GM19324 (cell line): ENCODE data around the gene DDX43.
"Not testable (repeated sequence)": the region's sequence is repeated elsewhere in the genome, so short reads cannot be mapped to it uniquely, and the experiment has no call there.

Experiments used
- ATAC-seq: cut with Tn5 transposase; IDR thresholded peaks from one replicate; pipeline ENCODE4 v1.9.1; 2021; ENCODE audit warnings: mild to moderate bottlenecking, moderate library complexity; ENCODE audit not compliant: unreplicated experiment, low FRiP score

Gene DDX43

DNA sequence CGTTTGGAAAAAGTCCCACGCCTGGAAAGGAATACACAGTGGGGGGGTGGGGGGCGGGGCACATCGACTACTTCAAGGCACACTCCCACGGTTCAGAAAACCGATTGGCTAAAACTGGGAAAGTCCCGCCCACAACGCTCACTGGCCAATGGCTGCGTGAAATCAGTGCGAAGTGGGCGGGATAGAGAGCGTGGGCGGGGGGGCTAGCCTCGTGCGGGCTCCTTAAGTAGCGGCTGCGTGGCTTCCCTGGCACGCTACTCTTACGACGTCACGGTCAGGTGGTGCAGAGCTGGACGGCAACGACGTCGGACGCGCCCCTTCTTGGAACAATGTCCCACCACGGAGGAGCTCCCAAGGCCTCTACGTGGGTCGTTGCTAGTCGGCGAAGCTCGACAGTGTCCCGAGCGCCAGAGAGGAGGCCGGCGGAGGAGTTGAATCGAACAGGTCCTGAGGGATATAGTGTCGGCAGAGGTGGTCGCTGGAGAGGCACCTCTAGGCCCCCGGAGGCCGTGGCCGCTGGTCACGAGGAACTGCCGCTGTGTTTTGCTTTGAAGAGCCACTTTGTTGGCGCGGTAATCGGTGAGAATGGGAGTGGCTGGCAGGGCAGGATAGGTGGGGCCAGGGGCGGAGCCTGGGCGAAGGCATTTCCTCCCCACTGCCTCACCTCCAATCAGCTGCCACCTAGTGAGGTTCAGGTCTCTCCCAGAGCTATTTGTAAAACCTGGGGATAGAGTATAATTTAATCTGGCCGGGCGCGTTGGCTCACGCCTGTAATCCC lies at the start of gene DDX43:
TSS of gene DDX43 (plus strand) at position 252 of the 778 bp plus-strand sequence. CDS start at position 330, 78 bp downstream.
- no peak for ATAC-seq

DNA sequence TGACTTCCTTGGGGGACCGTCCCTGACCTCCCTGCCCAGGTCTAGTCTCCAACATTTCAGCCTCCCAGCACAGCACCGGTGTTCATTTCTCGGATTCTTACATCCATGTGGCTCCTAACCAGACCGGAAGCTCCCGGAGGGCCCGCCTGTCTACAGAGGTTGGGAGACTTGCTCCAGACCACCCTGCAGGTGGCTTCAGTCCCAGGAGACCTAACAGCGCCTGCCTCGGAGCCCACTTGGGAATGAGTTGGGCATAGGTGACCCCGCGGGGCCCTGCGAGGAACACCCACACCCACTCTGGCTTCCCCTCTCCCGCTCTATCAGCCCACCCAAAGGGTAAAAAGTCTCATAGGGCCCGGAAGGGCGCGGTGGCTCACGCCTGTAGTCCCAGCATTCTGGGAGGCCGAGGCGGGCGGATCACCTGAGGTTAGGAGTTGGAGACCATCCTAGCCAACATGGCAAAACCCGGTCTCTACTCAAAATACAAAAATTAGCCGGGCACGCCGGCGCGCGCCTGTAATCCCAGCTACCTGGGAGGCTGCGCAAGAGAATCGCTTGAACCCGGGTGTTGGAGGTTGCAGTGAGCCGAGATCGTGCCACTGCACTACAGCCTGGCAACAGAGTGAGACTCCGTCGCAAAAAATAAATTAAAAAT lies 46.0 kb upstream of the DDX43 start:
- no peak for ATAC-seq

DNA sequence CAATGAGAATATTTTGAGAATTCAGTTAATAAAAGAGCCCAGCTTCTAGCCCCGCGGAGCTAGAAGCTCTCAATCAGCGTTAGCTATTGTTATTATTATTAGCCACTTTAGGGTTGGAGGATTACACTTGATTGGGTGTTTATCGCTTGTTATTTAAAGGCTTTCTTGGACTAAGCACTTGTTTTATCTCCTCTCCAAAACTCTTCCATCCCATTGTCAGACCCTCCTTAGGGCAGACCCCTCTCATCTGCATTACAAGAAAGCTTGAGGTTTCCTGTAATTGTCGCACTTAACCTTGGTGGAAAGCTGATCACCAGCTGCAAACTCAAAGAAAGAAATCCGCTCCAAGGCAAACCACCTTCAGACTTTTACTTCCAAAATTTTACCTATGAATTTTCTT lies 45.3 kb upstream of the DDX43 start:
- no peak for ATAC-seq

DNA sequence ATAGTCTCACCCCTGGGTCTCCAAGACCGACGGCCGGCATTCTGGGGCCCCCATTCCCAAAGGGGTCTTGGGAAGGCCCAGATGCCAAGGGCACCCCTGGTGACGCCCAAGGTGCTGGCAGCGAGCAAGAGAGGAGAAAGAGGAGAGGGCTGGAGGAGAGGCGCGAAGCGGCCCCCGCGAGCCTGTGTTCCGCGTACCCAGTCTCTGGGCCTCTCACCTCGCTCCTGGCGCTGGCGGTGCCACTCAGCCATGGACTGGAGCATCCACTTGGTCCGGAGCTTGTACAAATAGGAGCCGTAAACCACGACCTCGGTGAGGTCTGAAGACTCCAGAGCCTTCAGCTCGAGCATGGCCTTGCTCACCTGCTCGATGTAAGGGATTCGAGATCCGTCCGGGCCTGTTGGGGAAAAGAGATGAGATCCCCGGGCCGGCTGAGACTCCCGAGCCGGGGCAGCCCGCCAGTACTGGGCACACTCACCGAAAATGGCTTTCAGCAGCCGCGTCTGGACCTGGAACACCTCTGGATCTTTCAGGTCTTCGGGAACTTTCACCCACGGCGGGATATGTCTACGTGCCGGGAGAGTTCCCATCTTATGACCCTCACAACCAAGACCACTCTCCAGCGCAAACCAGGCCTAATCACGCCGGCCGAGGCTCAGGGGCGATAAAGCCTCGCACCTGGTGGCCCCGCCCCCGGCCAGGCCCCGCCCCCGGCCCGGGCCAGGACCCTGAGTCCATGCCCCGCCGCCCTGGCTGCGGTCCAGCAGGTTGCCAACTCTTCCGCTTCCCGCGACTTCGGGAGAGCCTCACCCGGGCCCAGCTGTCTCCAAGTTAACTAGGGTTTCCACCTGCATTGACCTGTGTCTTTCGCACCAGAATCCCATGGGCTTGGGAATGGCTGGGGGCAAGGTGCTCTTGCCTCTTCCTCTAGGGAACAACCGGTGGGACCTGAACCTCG lies 40.7 kb upstream of the DDX43 start, which contains the start of gene DPPA5:
TSS of gene DPPA5 (minus strand) at position 641 of the 958 bp plus-strand sequence. CDS start at position 590, 51 bp downstream.
- no peak for ATAC-seq

DNA sequence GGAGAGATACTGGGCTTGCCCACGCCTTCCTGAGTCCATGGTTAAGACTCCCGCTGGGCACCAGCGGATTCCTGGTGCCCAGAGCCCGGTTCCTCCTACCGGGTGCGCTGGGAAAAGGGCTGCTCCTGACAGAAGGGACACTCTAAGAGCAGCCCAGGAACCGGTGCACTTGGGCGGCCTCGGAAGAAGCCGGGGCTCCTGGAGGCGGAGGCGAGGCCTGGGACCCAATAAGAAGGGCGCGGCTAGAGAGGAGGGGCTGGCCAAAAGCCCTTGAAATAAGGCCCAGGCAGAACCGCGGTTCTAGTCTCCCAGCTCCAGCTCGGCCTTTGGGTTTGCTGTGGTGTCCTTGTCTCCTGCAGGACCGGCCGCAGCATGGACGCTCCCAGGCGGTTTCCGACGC lies 32.3 kb upstream of the DDX43 start, which contains the start of gene KHDC3L:
TSS of gene KHDC3L (plus strand) at position 301 of the 400 bp plus-strand sequence. CDS start at position 373, 72 bp downstream.
- no peak for ATAC-seq

DNA sequence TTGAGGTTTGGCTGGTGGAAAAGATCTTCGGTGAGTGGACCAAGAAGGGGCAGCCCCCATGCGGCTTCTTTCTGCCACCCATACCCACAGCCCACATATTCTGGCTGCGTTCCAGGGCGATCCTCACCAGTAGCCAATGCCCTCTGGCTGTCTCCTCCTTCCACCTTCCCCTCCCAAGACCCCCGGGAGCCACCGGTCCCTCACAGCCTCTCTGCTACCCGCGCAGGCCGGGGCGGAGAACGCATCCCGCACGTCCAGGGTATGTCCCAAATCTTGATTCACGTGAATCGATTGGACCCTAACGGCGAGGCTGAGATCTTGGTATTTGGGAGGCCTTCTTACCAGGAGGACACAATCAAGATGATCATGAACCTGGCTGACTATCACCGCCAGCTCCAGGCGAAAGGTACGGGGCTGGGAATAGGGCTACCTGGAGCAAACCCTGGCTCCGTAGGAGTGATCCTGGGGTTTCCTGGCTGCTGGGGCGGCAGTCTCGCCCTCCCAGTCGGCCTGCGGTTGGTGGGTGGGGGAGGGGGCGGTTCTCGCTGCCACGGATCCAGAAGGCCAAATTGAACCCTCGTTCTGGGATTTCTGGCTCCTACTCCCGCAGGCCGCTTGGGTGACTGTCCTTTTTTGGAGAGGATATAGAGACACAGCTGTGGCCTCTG lies 31.6 kb upstream of the DDX43 start:
- ATAC-seq: no peak

DNA sequence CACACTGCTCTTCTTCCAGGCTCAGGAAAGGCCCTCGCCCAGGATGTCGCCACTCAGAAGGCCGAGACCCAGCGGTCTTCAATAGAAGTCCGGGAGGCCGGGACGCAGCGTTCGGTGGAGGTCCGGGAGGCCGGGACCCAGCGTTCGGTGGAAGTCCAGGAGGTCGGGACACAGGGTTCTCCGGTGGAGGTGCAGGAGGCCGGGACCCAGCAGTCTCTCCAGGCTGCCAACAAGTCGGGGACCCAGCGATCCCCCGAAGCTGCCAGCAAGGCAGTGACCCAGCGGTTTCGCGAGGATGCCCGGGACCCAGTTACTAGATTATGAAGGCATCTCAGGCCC lies 31.1 kb upstream of the DDX43 start:
- no peak for ATAC-seq

DNA sequence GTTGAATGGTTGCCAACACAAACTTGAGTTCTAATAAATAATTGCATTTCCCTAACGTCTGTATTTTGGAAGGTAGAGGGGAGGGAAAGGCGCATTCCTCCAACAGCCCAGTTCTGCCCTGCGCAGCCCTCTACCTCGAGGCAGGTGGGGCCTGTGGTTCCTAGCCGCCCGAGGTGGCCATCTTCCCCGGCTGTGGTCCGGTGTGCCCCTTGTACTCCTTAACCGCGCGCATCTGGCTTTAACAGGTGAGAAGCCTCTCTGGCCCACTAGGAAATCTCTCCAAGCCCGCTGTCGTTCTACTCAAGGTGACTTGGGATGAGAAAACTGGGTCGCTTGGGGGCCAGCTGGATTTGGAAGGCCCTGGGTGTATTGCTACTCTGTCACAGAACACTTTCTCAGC lies 30.5 kb upstream of the DDX43 start:
- no peak for ATAC-seq

DNA sequence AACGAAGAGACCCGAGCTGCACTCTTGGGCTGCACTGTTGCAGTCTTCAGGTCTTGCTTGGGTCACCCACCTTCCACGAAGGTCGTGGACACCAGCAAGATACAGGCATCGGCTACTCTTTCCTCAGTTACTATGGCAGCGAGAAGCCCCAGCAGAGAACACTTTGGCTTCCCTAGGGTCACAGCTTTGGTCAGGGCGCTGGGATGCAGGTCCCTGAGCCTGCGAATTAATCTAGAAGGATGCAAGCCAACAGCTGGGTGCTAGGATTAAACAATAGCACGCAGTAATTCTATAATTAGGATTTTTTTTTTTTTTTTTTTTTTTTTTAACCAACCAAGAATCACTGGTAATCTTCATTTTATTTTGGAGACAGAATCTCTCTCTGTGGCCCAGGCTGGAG lies 30.1 kb upstream of the DDX43 start:
- no peak for ATAC-seq

DNA sequence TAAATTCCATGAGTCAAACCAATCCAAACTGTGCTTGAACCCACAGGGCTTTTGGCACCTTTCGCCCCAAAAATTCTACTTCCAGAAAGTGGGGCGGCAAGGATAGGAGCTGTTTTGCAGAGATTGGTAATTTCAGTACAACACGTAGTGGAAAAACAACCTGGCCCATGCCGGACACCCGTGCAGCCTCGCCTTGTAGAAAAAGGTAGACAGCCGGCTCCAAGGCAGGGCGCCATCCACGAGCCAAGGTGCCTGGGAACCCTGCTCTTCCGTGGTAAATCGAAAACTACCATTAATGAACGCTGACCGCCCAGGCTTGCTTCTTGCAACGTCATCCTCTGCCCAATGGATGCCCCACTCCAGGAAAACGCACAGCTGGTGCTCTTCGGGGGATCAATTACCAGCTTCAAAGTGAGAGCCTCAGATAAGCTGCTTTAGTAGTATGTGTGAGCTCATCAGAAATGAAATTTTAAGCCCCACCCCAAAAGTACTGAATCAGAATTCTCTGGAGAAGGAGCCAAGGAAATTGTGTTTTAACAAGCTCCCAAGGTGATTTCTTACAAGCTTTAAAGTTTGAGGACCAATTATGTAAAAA lies 26.8 kb upstream of the DDX43 start:
- ATAC-seq: no peak

DNA sequence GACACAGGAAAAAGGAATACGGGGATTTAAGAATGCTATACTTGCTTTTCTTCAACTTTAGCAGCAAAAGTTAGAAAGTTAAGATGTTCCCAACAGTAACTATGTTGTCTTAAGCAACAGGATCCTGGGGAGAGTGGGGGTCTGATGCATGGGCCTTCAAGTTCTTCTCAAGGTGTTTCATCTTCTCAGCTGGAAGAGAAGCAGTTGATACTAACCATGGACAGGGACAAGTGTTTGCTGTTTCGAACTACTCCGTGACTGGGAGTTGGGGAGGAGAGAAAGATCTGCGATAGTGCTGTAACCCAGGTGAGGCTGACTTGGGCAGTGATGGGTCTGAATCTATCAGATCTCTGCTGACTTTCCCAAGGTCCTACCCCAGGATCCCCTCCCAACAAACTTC lies 26.0 kb upstream of the DDX43 start:
- no peak for ATAC-seq

DNA sequence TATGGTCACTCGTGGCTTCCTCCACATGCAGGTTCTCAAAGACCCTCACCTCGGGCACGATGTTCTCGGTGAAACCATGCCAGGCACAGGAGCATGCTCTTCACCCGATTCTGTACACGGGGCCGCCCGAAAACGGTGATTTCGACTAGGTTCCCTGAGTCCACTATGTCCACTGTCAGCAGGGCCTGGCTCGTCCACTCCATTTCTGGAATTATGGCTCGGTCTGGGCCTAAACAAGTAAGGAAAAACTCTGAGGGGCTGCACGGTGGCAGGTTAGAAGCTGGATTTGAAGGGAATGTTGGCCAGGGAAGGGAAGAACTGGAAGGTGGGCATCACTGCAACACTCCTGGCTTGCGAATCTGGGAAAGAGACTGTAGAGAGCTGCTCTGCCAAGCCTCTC lies 25.5 kb upstream of the DDX43 start:
- no peak for ATAC-seq

DNA sequence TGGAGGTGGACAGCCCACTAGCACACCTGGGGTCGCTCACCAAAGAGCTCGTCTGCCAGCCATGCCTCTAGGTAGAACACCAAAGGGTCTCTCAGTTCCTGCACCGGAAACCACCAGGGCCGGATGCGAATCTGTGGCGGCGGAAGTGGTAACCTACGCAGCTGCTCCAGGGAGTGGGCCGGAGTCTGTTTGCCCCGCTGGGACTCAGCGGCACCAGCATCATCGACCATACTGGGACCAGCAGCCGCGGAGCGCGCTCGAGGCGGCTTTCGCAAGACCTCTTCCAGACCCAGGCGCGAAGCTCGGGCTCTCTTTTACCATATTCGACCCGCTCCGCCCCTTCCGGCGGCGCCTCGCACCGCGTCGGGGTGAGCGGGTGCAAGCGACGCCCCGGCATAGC lies 25.1 kb upstream of the DDX43 start, which contains the start of gene OOEP:
TSS of gene OOEP (minus strand) at position 335 of the 400 bp plus-strand sequence. CDS start at position 230, 105 bp downstream.
- no peak for ATAC-seq

DNA sequence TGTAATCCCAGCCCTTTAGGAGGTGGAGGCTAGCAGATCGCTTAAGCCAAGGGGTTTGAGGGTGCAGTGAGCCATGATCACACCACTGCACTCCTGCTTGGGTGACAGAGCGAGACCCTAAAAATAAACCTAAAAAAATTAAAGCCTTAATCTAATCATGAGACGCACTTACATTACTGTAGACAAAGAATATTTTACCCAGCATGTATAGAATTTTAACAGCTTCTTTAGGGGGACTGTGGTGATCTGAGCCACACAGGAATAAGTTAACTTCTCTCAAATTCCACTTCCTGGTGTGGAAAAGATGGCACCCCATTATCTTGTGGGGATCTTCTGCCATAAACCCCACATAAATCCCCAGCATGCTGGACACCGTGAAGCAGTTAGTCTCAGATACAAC lies 22.6 kb upstream of the DDX43 start:
- no peak for ATAC-seq

DNA sequence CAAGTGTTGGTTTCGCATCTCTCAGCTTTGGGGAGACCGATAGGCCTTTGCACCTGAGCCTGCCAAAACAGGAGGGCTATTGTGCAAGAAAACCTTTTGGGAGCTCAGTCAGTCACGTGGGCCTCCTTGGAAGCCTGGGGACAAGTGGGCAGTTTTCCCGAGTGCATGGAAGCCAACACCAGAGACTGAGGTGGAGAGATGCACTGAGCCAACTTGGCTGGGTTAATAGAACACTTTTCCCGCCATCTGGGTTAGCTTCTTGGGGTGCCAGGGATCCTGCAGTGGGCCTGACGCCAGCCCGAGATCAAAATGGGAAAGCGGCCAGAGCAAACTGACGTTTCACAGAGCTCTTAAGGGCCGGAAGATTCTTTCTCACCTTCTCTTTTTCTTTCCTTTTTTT lies 22.1 kb upstream of the DDX43 start:
- ATAC-seq: no peak

DNA sequence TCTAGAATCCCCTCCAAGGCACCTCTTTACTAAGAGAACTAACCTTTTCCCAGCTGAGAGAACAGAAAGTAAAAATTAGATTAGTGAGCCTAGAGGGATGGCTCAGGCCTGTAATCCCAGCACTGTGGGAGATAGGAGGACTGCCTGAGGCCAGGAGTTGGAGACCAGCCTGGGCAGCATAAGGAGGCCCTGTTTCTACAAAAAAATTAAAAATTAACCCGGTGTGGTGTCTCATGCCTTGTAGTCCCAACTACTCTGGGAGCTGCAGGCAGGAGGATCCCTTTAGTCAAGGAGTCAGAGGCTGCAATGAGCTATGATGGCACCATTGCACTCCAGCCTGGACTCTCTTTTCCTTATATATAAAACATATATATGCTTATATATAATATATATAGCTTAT lies 19.4 kb upstream of the DDX43 start:
- ATAC-seq: no peak

DNA sequence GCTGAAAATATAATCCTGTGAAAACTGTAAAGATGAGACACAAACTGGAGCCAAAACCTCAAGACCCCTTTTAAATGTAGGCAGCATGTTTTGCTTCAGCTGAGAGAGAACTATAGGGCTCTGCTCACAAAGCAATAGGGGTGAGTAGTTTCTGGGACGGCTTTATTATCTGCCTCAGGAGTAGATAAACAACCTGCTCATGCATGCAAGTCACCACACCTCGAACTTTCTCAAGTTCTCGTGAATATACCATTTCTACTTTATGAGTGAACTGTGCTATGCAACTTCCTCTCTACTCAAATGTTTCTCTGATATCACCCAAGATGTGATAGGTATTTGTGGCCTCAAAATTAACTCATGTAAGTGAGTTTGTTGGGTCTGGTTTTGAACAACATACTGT lies 17.4 kb upstream of the DDX43 start:
- no peak for ATAC-seq

DNA sequence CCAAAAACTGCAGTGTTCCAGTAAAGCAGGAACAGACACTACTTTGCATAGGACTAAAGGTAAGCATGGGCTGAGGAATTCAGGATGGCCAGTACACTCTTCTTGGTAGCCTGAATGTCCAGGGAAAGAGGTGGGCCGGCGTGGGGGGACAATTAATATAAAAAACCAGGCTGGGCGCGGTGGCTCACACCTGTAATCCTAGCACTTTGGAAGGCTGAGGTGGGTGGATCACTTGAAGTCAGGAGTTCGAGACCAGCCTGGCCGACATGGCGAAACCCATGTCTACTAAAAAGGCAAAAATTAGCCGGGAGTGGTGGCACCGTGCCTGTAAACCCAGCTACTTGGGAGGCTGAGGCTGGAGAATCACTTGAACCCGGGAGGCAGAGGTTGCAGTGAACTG lies 13.1 kb upstream of the DDX43 start:
- ATAC-seq: not testable (repeated sequence)

DNA sequence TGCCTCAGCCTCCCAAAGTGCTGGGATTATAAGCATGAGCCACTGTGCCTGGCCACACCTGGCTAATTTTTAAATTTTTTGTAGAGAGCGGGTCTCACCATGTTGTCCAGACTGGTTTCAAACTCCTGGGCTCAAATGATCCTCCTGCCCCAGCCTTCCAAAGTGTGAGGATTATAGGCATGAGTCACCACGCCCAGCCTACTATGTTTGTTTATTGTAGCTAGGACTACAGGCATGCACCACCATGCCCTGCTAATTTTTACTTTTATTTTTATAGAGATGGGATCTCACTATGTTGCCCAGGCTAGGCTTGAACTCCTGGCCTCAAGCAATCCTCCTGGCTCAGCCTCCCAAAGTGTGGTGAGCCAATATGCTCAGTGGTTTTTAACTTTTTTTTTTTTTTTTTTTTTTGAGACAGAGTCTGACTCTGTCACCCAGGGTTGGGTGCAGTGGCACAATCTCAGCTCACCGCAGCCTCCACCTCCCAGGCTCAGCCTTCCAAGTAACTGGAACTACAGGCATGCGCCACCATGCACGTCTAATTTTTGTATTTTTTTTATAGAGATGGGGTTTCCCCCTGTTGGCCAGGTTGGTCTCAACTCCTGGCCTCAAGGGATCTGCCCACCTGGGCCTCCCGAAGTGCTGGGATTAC lies 12.0 kb upstream of the DDX43 start:
- ATAC-seq: no peak
